ENCODE measurements around the gene WNT11. TPM values are rescaled to one million over a fixed set of nuclear protein-coding genes. Genes with fewer than 3 reads are reported as not detected.

WNT11 gene
- total RNA-seq, 1 donor: 0.36 TPM

DNA sequence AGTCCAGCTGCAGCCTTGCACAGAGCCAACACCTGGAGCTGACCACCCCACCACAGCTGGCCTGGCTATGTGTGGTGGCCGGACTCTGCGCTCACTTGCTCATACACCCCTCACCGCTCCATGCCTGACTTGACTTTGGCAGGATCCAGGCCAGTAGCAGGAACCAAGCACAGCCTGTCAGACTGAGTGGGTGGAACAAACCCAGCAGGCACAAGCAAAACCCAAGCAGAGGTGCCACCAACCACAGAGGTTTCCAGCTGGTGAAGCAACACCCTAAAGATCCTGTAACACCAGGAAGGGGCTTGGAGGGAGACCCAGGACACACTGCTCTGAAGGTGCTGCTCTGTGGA lies 44.9 kb upstream of the WNT11 start:
- Histone ChIP-seq H3K36me3 (ENCODE audit: insufficient read depth, low read length) (no peaks in the 10 kb centered on the region), H3K27me3 (ENCODE audit: insufficient read depth, low read length) (peaks cover 30% of the 10 kb centered on the region)

DNA sequence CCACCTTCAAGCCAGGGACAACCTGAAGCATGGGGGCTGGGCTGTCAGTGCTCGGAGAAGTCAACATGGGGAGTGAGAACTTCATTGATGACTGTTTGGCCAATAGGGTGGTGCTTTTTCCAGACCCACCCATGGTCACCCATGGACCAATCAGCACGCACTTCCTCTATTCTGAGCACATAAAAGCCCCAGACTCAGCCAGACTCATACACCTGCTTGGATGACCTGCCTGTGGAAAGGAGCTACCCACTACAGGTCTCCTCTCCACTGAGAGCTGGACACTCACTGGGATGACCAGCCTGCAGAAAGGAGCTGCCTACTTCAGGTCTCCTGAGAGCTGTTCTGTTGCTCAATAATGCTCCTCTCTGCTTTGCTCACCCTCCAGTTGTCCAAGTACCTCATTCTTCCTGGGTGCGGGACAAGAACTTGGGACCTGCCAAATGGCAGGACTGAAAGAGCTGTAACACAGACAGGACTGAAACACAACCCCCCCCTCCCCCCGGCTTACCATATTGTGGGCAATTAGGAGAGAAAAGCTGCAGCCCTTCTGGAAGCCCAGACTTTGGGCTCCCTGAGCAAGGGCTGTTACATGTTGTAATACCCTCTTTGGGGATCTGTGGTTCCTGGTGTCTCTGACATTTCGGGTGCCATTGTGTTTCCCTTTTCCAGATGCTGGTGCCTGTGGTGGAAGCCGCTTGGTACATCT lies 44.4 kb upstream of the WNT11 start:
- no peak for DNase-seq (ENCODE audit: insufficient read length, low spot score, missing footprints)
- peaks cover 30% of the 10 kb centered on the region for H3K27me3 ChIP-seq (ENCODE audit: insufficient read depth, low read length)

More for the DNA sequence above, 44.9 kb upstream of the WNT11 start:
- no peak overlapping the region for H3K27ac ChIP-seq (ENCODE audit: low read depth, low read length)
- H2AFZ ChIP-seq (ENCODE audit: low read length): no peak overlapping the region
- H3K9me3 ChIP-seq (ENCODE audit: low read depth, low read length): no peaks in the 10 kb centered on the region
- TF ChIP-seq, protein P1, sequence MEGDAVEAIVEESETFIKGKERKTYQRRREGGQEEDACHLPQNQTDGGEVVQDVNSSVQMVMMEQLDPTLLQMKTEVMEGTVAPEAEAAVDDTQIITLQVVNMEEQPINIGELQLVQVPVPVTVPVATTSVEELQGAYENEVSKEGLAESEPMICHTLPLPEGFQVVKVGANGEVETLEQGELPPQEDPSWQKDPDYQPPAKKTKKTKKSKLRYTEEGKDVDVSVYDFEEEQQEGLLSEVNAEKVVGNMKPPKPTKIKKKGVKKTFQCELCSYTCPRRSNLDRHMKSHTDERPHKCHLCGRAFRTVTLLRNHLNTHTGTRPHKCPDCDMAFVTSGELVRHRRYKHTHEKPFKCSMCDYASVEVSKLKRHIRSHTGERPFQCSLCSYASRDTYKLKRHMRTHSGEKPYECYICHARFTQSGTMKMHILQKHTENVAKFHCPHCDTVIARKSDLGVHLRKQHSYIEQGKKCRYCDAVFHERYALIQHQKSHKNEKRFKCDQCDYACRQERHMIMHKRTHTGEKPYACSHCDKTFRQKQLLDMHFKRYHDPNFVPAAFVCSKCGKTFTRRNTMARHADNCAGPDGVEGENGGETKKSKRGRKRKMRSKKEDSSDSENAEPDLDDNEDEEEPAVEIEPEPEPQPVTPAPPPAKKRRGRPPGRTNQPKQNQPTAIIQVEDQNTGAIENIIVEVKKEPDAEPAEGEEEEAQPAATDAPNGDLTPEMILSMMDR (IDR thresholded peaks at IDR 0.05; ENCODE audit: extremely low read depth, low read depth, low read length): no peak
- H3K4me1 ChIP-seq (ENCODE audit: insufficient read depth, low read length): peaks cover 3% of the 10 kb centered on the region
- no peaks in the 10 kb centered on the region for H4K20me1 ChIP-seq (ENCODE audit: insufficient read depth, low read length)
- H3K4me2 ChIP-seq (ENCODE audit: insufficient read depth, low read length): no peak overlapping the region
- no peak overlapping the region for H3K4me3 ChIP-seq (ENCODE audit: insufficient read depth, low read length)
- no peak for DNase-seq (ENCODE audit: insufficient read length, low spot score, missing footprints)
- no peaks in the 10 kb centered on the region for H3K79me2 ChIP-seq (ENCODE audit: insufficient read depth, low read length)

DNA sequence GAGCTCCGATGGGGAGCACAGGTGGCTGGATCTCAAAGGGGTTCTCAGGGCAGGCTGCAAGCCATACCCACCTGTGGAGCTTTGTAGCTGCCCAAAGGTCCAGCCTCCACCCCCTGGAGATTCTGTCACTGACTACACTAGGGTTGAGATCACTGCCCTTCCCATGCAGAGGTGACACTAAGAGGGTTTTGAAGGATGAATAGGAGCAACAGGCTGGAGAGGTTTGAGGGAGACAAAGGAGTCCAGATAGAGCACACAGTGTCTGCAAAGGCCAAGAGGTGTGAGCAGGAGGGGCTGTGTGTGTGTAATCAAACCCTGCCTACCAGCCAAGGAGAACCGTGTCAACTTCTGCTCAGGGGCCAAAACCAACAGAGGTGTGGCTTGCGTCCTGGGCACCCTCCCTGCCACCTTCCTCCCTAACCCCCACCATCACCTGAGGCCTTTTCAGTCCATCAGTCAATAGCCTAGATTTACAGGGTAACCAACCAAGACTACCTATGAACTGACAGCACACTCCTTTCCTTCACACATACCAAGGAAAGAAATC lies 43.0 kb upstream of the WNT11 start:
- H3K36me3 ChIP-seq (ENCODE audit: insufficient read depth, low read length): no peaks in the 10 kb centered on the region
- no peak overlapping the region for H3K27ac ChIP-seq (ENCODE audit: low read depth, low read length)
- no peaks in the 10 kb centered on the region for H4K20me1 ChIP-seq (ENCODE audit: insufficient read depth, low read length)
- peak; percentile 39 for DNase-seq (ENCODE audit: insufficient read length, low spot score, missing footprints)
- no peak overlapping the region for H2AFZ ChIP-seq (ENCODE audit: low read length)
- H3K4me1 ChIP-seq (ENCODE audit: insufficient read depth, low read length): peaks cover 3% of the 10 kb centered on the region
- no peaks in the 10 kb centered on the region for H3K9me3 ChIP-seq (ENCODE audit: low read depth, low read length)
- TF ChIP-seq, protein P1 (IDR thresholded peaks at IDR 0.05; ENCODE audit: extremely low read depth, low read depth, low read length): no peak
- H3K4me2 ChIP-seq (ENCODE audit: insufficient read depth, low read length): no peak overlapping the region
- no peaks in the 10 kb centered on the region for H3K79me2 ChIP-seq (ENCODE audit: insufficient read depth, low read length)
- H3K27me3 ChIP-seq (ENCODE audit: insufficient read depth, low read length): peaks cover 38% of the 10 kb centered on the region
- no peak overlapping the region for H3K4me3 ChIP-seq (ENCODE audit: insufficient read depth, low read length)

More for the DNA sequence above, 44.4 kb upstream of the WNT11 start:
- H3K27ac ChIP-seq (ENCODE audit: low read depth, low read length): no peak overlapping the region
- H3K4me2 ChIP-seq (ENCODE audit: insufficient read depth, low read length): no peak overlapping the region
- H3K9me3 ChIP-seq (ENCODE audit: low read depth, low read length): no peaks in the 10 kb centered on the region
- TF ChIP-seq, protein P1 (IDR thresholded peaks at IDR 0.05; ENCODE audit: extremely low read depth, low read depth, low read length): no peak
- no peak overlapping the region for H2AFZ ChIP-seq (ENCODE audit: low read length)
- no peaks in the 10 kb centered on the region for H4K20me1 ChIP-seq (ENCODE audit: insufficient read depth, low read length)
- H3K79me2 ChIP-seq (ENCODE audit: insufficient read depth, low read length): no peaks in the 10 kb centered on the region
- H3K36me3 ChIP-seq (ENCODE audit: insufficient read depth, low read length): no peaks in the 10 kb centered on the region
- H3K4me1 ChIP-seq (ENCODE audit: insufficient read depth, low read length): peaks cover 3% of the 10 kb centered on the region
- no peak overlapping the region for H3K4me3 ChIP-seq (ENCODE audit: insufficient read depth, low read length)

DNA sequence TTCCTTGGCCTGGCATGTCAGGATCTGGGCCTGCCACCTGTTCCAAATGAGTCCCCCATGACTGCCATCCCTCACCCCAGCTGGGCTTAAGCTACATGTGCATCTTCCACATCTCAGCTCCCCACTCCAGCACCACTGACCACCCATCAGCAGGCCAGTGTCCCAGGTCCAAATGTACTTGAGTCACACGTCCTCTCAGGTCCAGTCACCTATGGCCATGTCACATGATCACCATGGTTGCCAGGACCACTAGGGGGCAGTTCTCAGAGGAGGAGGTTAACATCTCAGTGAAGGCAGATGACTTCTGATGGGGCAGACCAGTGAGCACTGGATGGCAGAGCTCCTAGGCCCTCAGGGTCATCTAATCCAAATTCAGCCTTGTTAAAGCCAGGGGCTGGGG lies 41.9 kb upstream of the WNT11 start:
- Histone ChIP-seq H3K9me3 (ENCODE audit: low read depth, low read length) (no peaks in the 10 kb centered on the region), H3K27ac (ENCODE audit: low read depth, low read length) (no peak overlapping the region), H3K4me3 (ENCODE audit: insufficient read depth, low read length) (no peak overlapping the region), H3K4me1 (ENCODE audit: insufficient read depth, low read length) (peaks cover 3% of the 10 kb centered on the region), H4K20me1 (ENCODE audit: insufficient read depth, low read length) (no peaks in the 10 kb centered on the region), H2AFZ (ENCODE audit: low read length) (no peak overlapping the region), H3K27me3 (ENCODE audit: insufficient read depth, low read length) (peaks cover 34% of the 10 kb centered on the region), H3K79me2 (ENCODE audit: insufficient read depth, low read length) (no peaks in the 10 kb centered on the region), H3K4me2 (ENCODE audit: insufficient read depth, low read length) (no peak overlapping the region), H3K36me3 (ENCODE audit: insufficient read depth, low read length) (no peaks in the 10 kb centered on the region)
- TF ChIP-seq, protein P1 (IDR thresholded peaks at IDR 0.05; ENCODE audit: extremely low read depth, low read depth, low read length): peak; percentile 40
- no peak for DNase-seq (ENCODE audit: insufficient read length, low spot score, missing footprints)

Data from osteoblast (primary cell).